Measurements from ENCODE around the gene DNAH6.

The DNAH6 gene

GRCh38 chr2:84851876-84852275, 335.6 kb downstream of the DNAH6 start:
- DNase-seq (ENCODE audit: low read depth) = no peak
- TF ChIP-seq, protein P1, sequence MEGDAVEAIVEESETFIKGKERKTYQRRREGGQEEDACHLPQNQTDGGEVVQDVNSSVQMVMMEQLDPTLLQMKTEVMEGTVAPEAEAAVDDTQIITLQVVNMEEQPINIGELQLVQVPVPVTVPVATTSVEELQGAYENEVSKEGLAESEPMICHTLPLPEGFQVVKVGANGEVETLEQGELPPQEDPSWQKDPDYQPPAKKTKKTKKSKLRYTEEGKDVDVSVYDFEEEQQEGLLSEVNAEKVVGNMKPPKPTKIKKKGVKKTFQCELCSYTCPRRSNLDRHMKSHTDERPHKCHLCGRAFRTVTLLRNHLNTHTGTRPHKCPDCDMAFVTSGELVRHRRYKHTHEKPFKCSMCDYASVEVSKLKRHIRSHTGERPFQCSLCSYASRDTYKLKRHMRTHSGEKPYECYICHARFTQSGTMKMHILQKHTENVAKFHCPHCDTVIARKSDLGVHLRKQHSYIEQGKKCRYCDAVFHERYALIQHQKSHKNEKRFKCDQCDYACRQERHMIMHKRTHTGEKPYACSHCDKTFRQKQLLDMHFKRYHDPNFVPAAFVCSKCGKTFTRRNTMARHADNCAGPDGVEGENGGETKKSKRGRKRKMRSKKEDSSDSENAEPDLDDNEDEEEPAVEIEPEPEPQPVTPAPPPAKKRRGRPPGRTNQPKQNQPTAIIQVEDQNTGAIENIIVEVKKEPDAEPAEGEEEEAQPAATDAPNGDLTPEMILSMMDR (conservative IDR thresholded peaks at IDR 0.05; ENCODE audit: low read depth, low read length) = no peak

GRCh38 chr2:84854850-84855249, 338.6 kb downstream of the DNAH6 start:
- TF ChIP-seq, protein P1 (conservative IDR thresholded peaks at IDR 0.05; ENCODE audit: low read depth, low read length) = no peak
- DNase-seq (ENCODE audit: low read depth) = no peak
- H3K4me3 ChIP-seq (ENCODE audit: low read depth, low read length) = no peak overlapping the region

More at GRCh38 chr2:84851876-84852275, 335.6 kb downstream of the DNAH6 start:
- H3K4me3 ChIP-seq (ENCODE audit: low read depth, low read length) = no peak overlapping the region

DNA sequence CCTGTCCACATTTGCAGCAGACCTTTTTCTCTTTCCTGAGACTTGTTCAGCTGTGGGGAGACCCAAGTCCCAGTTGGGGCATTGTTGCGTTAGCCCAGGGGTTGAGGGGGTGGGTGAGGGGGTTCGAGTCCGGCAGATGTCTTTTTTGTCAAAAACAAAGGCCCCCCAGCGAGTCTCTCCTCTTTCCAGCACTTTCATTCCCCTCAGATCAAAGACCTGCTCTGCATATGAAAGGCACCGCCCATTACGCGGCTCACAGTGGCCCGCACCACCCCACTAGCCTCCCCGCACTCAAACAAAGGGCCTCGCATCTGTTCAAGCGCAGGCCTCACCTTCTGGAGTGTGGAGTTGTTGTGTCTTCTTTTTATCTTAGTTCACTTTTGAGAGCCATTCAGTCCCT, 339.4 kb downstream of the DNAH6 start:
- no peak overlapping the region for H3K4me3 ChIP-seq (ENCODE audit: low read depth, low read length)
- TF ChIP-seq, protein P1 (conservative IDR thresholded peaks at IDR 0.05; ENCODE audit: low read depth, low read length) = no peak
- no peak for DNase-seq (ENCODE audit: low read depth)

DNA sequence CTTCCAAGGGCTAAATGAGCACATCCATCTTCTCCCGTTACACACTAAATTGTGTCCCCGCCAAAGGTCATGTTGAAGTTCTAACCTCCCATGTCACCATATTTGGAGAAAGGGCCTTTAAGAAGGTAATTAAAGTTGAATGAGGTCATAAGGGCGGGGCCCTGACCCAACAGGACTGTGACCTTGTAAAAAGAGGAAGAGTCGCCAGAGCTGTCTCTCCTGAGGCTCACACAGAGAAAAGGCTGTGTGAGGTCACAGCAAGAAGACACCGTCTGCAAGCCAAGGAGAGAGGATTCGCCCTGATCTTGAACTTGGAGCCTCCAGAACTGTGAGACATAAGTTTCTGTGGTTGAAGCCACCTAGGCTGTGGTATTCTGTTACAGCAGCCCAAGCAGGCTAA, 340.5 kb downstream of the DNAH6 start:
- no peak for DNase-seq (ENCODE audit: low read depth)
- no peak overlapping the region for H3K4me3 ChIP-seq (ENCODE audit: low read depth, low read length)
- TF ChIP-seq, protein P1 (conservative IDR thresholded peaks at IDR 0.05; ENCODE audit: low read depth, low read length) = no peak

- TF ChIP-seq, protein P1 (conservative IDR thresholded peaks at IDR 0.05; ENCODE audit: low read depth, low read length) = no peak
Measured at GRCh38 chr2:84857566-84857965, 341.3 kb downstream of the DNAH6 start.

GRCh38 chr2:84858123-84858522, 341.8 kb downstream of the DNAH6 start:
- no peak overlapping the region for H3K4me3 ChIP-seq (ENCODE audit: low read depth, low read length)
- TF ChIP-seq, protein P1 (conservative IDR thresholded peaks at IDR 0.05; ENCODE audit: low read depth, low read length) = peak; percentile 75
- DNase-seq (ENCODE audit: low read depth) = no peak

More at GRCh38 chr2:84857566-84857965, 341.3 kb downstream of the DNAH6 start:
- no peak for DNase-seq (ENCODE audit: low read depth)
- H3K4me3 ChIP-seq (ENCODE audit: low read depth, low read length) = no peak overlapping the region

DNA sequence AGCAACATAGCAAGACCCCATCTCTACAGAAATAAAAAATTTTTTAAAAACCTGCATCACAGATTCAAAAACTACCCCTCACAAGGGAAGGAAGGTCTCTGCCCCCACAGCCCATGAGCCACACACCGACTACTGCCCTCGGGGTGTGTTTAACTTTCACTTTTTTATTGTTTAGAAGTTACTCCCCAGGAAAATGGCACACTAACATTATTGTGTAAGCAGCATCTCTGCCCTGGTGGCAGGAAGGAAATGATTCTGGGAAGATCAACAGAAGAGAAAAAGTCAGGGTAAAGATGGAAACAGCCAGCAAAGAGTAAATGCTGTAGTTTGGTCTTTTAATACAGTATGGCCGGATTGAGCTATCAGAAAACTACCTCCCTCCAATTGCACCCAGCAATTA, 342.6 kb downstream of the DNAH6 start:
- H3K4me3 ChIP-seq (ENCODE audit: low read depth, low read length) = no peak overlapping the region
- TF ChIP-seq, protein P1 (conservative IDR thresholded peaks at IDR 0.05; ENCODE audit: low read depth, low read length) = no peak
- no peak for DNase-seq (ENCODE audit: low read depth)
